Measurements from ENCODE around the gene KCNN3. TPM values are rescaled to one million over a fixed set of nuclear protein-coding genes. Genes with fewer than 3 reads are reported as not detected.

The KCNN3 gene
- total and polyA plus RNA-seq, 2 of the 8 experiments (the other 6 are each of a cell fraction or from before 2014, with no cell fraction given): 2.8 to 3.7 TPM

- no peak overlapping the region for H4K8ac ChIP-seq (ENCODE audit: extremely low read depth, insufficient read depth, low read length)
- no peak overlapping the region for H2BK5ac ChIP-seq (ENCODE audit: low read depth, low read length)
- no peaks in the 10 kb centered on the region for H3K23me2 ChIP-seq (ENCODE audit: low read depth, low read length)
- no peak overlapping the region for H2BK20ac ChIP-seq (ENCODE audit: low read length)
- H2AFZ ChIP-seq (ENCODE audit: low read length): no peak overlapping the region
- no peak overlapping the region for H4K5ac ChIP-seq (ENCODE audit: insufficient read length, low read depth, low read length)
- H3K56ac ChIP-seq (replicated peaks; ENCODE audit: insufficient read length, low read depth, low read length): no peak overlapping the region
- H3K79me2 ChIP-seq (ENCODE audit: control insufficient read depth in 1 of 2, insufficient read depth in 2 of 2, low read length in 2 of 2): no peaks in the 10 kb centered on the region
- WGBS, 2 experiments (ENCODE audit: extremely low coverage in 1 of 2, insufficient coverage in 1 of 2, insufficient read length in 1 of 2, insufficient replicate concordance in 2 of 2, low coverage in 1 of 2, low lambda C conversion rate in 2 of 2, missing lambda C conversion rate in 1 of 2): 66% methylated on average over 5 of the region's 5 CpGs; no CpG with 5 or more reads in 1 of the 2 experiments
- H3K36me3 ChIP-seq (ENCODE audit: control insufficient read depth in 2 of 4, insufficient read depth in 4 of 4, low read length in 3 of 4): no peaks in the 10 kb centered on the region
- H3K4me2 ChIP-seq (ENCODE audit: insufficient read depth in 1 of 2, low read depth in 2 of 2, low read length in 2 of 2): no peak overlapping the region
- peaks cover 0 to 4% (median 0%) of the 10 kb centered on the region in 4 experiments; a peak in 1 of 7 replicates for H3K4me1 ChIP-seq (replicated peaks in 1 of 4; ENCODE audit: control insufficient read depth in 3 of 4, insufficient read depth in 4 of 4, low read length in 3 of 4)
- no peaks in the 10 kb centered on the region for H3K79me1 ChIP-seq (ENCODE audit: low read depth, low read length)
- H3K4me3 ChIP-seq (ENCODE audit: extremely low read depth in 1 of 4, insufficient read depth in 2 of 4, low read depth in 3 of 4, low read length in 4 of 4): no peak overlapping the region
- H3K27me3 ChIP-seq (replicated peaks in 1 of 4; ENCODE audit: control insufficient read depth in 3 of 4, extremely low read depth in 1 of 4, insufficient read depth in 3 of 4, low read length in 3 of 4): no peaks in the 10 kb centered on the region
- H2BK120ac ChIP-seq (replicated peaks; ENCODE audit: low read depth, low read length): no peak overlapping the region
- no peak overlapping the region for H3K4ac ChIP-seq (replicated peaks; ENCODE audit: insufficient read length, low read depth, low read length)
- no peak overlapping the region for H3K27ac ChIP-seq (ENCODE audit: low read depth, low read length)
- H3K18ac ChIP-seq (ENCODE audit: extremely low read depth, low read length): no peak overlapping the region
- no peaks in the 10 kb centered on the region for H3K9me3 ChIP-seq (ENCODE audit: insufficient read depth in 2 of 2, low read depth in 1 of 2, low read length in 1 of 2)
- no peak overlapping the region for H3K9ac ChIP-seq (replicated peaks in 1 of 4; ENCODE audit: extremely low read depth in 1 of 4, low read depth in 3 of 4, low read length in 3 of 4)
- no peak overlapping the region for H3K23ac ChIP-seq (ENCODE audit: insufficient read length)
- no peak overlapping the region for H2BK12ac ChIP-seq (ENCODE audit: low read depth, low read length)
- H2AK5ac ChIP-seq (ENCODE audit: low read depth, low read length): no peak overlapping the region
- FAIRE-seq: no peak
- POLR2A ChIA-PET (ENCODE audit: partially characterized antibody): no interaction called here
- no peaks in the 10 kb centered on the region for H4K20me1 ChIP-seq (replicated peaks in 1 of 2; ENCODE audit: control insufficient read depth in 1 of 2, insufficient read depth in 2 of 2, low read length in 2 of 2)
- H2BK15ac ChIP-seq (ENCODE audit: low read length): no peak overlapping the region
- no peak overlapping the region for H3K14ac ChIP-seq (ENCODE audit: insufficient read length)
- no peak overlapping the region for H4K91ac ChIP-seq (replicated peaks; ENCODE audit: insufficient read length, low read length)
- no peak for DNase-seq (ENCODE audit: low read depth in 1 of 2, low spot score in 2 of 2)
- CTCF ChIA-PET (ENCODE audit: partially characterized antibody): interaction anchor here (0.8 to 1.4 kb wide), 2 partner anchors 57 to 105 kb away, joined by 3 to 5 read pairs; no protein-coding TSS in a partner anchor
Observed at GRCh38 chr1:154703170-154703569, 166.9 kb downstream of the KCNN3 start.
